Neural cell (in vitro differentiated cells): Measurements from ENCODE around the gene PPFIA1.

Experiments used
- CTCF ChIP-seq: fragments of 450-650 bp; IDR thresholded peaks from 2 replicates; pipeline ENCODE4 v1.5.1; 2014; ENCODE audit warnings: antibody characterized with exemption, mild to moderate bottlenecking, moderate library complexity; ENCODE audit not compliant: poor library complexity, severe bottlenecking
- EP300 ChIP-seq: fragments of 450-650 bp; conservative IDR thresholded peaks from 2 replicates; pipeline ENCODE4 v1.6.1; 2014; ENCODE audit warnings: antibody characterized with exemption, mild to moderate bottlenecking, moderate library complexity; ENCODE audit not compliant: poor library complexity, severe bottlenecking

- TF ChIP-seq CTCF (no peak), EP300 (no peak)
Observed at GRCh38 chr11:70398834-70399680, 128.6 kb downstream of the PPFIA1 start.
